Omental fat pad (tissue), 4 donors: ENCODE measurements around the gene PKN3. TPM values are rescaled to one million over a fixed set of nuclear protein-coding genes. Genes with fewer than 3 reads are reported as not detected.

ENCODE experiments used
- ATAC-seq: fragments of 150-250 bp; one replicate; pipeline ENCODE4 v1.9.1; 2016; ENCODE audit warnings: mild to moderate bottlenecking, moderate library complexity; ENCODE audit not compliant: low FRiP score
- DNase-seq: peaks from one replicate; pipeline ENCODE4 v3.0.0-alpha.2; 2019; ENCODE audit warnings: low spot score
- small RNA-seq: library from RNA; depleted of rRNA; stranded (forward); fragments of <200 nt; gene quantifications from one replicate; pipeline ENCODE3, GENCODE V24; 2016
- total RNA-seq, 4 donors: library from RNA; depleted of rRNA; stranded (reverse); fragments of >200 nt; gene quantifications; one replicate each; pipeline ENCODE4 v1.1.0, GENCODE V29; 2016
- TF ChIP-seq, protein P1 (sequence below), 3 donors: fragments of 450-650 bp; IDR thresholded peaks; one replicate each; pipeline ENCODE4 v1.5.1; 2016 to 2017; ENCODE audit warnings: antibody characterized with exemption in 3 of 3, mild to moderate bottlenecking in 3 of 3, moderate library complexity in 2 of 3

PKN3 gene
- total RNA-seq, 4 donors from 2014 or later = 4.2 to 12.0 (median 7.5) TPM

DNA sequence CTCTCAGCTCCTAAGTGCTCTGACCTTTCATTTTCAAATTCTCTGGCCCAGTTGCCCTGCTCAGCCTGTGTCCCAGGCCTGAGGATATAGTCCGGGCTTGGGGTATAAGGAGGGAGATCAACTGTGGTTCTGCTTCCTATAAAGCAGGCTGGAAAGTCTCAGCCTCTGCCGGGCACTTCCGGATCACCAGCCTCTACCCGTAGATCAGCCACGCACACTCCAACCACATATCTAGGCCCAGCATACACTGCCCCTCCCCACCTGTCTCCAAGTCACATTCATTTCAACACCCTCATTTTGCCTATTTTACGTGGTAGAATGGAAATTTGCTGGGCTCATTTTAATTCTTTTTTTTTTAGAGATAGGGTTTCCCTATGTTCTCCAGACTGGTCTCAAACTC is 66.3 kb downstream of the PKN3 start:
- ATAC-seq = no peak
- no peak for DNase-seq
- TF ChIP-seq, protein P1, sequence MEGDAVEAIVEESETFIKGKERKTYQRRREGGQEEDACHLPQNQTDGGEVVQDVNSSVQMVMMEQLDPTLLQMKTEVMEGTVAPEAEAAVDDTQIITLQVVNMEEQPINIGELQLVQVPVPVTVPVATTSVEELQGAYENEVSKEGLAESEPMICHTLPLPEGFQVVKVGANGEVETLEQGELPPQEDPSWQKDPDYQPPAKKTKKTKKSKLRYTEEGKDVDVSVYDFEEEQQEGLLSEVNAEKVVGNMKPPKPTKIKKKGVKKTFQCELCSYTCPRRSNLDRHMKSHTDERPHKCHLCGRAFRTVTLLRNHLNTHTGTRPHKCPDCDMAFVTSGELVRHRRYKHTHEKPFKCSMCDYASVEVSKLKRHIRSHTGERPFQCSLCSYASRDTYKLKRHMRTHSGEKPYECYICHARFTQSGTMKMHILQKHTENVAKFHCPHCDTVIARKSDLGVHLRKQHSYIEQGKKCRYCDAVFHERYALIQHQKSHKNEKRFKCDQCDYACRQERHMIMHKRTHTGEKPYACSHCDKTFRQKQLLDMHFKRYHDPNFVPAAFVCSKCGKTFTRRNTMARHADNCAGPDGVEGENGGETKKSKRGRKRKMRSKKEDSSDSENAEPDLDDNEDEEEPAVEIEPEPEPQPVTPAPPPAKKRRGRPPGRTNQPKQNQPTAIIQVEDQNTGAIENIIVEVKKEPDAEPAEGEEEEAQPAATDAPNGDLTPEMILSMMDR (IDR thresholded peaks at IDR 0.05) = no peak

Small RNA genes within 50 kb of the gene (small RNA-seq; reads per million reads assigned to genes)
- gene RF00017 (not detected), gene RN7SL560P (not detected)

Other genes starting within 250 kb of the PKN3 start
- 10 to 100 TPM; 16.8 to 27.1 (median 20.8) TPM for gene ODF2, start 246.5 kb upstream of the PKN3 start, total RNA-seq
- gene GLE1, start 197.8 kb upstream of the PKN3 start, total RNA-seq = 10 to 100 TPM; 13.0 to 22.4 (median 19.9) TPM
- 100 to 1,000 TPM; 231 to 381 (median 300) TPM for gene SPTAN1, start 149.9 kb upstream of the PKN3 start, total RNA-seq
- gene DYNC2I2, start 45.7 kb upstream of the PKN3 start, total RNA-seq = 10 to 100 TPM; 12.8 to 24.7 (median 21.3) TPM
- 100 to 1,000 TPM; 112 to 226 (median 139) TPM for gene SET, start 13.3 kb upstream of the PKN3 start, total RNA-seq
- 10 to 100 TPM; 23.6 to 40.6 (median 30.8) TPM for gene ZDHHC12, start 21.6 kb downstream of the PKN3 start, total RNA-seq
- gene ZER1, start 69.4 kb downstream of the PKN3 start, total RNA-seq = 10 to 100 TPM; 20.9 to 43.1 (median 30.7) TPM
- gene TBC1D13, start 84.8 kb downstream of the PKN3 start, total RNA-seq = 10 to 100 TPM; 12.1 to 21.4 (median 14.9) TPM
- gene ENDOG, start 116.0 kb downstream of the PKN3 start, total RNA-seq = 10 to 100 TPM; 14.1 to 29.9 (median 20.3) TPM
- gene SPOUT1, start 127.3 kb downstream of the PKN3 start, total RNA-seq = 10 to 100 TPM; 15.1 to 25.1 (median 21.2) TPM
- gene KYAT1, start 179.4 kb downstream of the PKN3 start, total RNA-seq = 1 to 10 TPM; 2.9 to 9.3 (median 4.1) TPM
- gene LRRC8A, start 179.6 kb downstream of the PKN3 start, total RNA-seq = 10 to 100 TPM; 37.8 to 67.1 (median 47.8) TPM
- 10 to 100 TPM; 14.4 to 43.8 (median 32.4) TPM for gene PHYHD1, start 218.5 kb downstream of the PKN3 start, total RNA-seq
- 10 to 100 TPM; 13.3 to 23.2 (median 17.7) TPM for gene DOLK, start 245.1 kb downstream of the PKN3 start, total RNA-seq
- 10 to 100 TPM; 27.2 to 70.6 (median 38.3) TPM for gene NUP188, start 245.2 kb downstream of the PKN3 start, total RNA-seq